ENCODE data around the gene FNBP1.

The FNBP1 gene

GRCh38 chr9:129839324-129840023 lies 203.5 kb downstream of the FNBP1 start:
- H3K4me3 ChIP-seq (ENCODE audit: low read depth, low read length) = peak overlapping the region; percentile 3
- no peak for DNase-seq (ENCODE audit: low read depth)
- no peak for TF ChIP-seq MAX (IDR thresholded peaks at IDR 0.05; ENCODE audit: low read depth, low read length)
- TF ChIP-seq POLR2A (IDR thresholded peaks at IDR 0.05; ENCODE audit: extremely low read depth, insufficient read length) = no peak
- TF ChIP-seq MYC (IDR thresholded peaks at IDR 0.05; ENCODE audit: low read depth, low read length) = no peak

GRCh38 chr9:129838707-129839259 lies 204.2 kb downstream of the FNBP1 start:
- peak overlapping the region; percentile 3 for H3K4me3 ChIP-seq (ENCODE audit: low read depth, low read length)
- TF ChIP-seq CTCF (IDR thresholded peaks at IDR 0.05; ENCODE audit: low read depth, low read length) (no peak), POLR2A (IDR thresholded peaks at IDR 0.05; ENCODE audit: extremely low read depth, insufficient read length) (no peak), MYC (IDR thresholded peaks at IDR 0.05; ENCODE audit: low read depth, low read length) (no peak), MAX (IDR thresholded peaks at IDR 0.05; ENCODE audit: low read depth, low read length) (no peak)
- DNase-seq (ENCODE audit: low read depth) = peak; percentile 79
